ENCODE measurements around the gene DUOXA1.
"Not testable (repeated sequence)": the region's sequence is repeated elsewhere in the genome, so short reads cannot be mapped to it uniquely, and the experiment has no call there.

The DUOXA1 gene

GRCh38 chr15:45112143-45112590, 17.5 kb downstream of the DUOXA1 start:
- no peak for DNase-seq

GRCh38 chr15:45111390-45112142, 18.1 kb downstream of the DUOXA1 start:
- DNase-seq = no peak

GRCh38 chr15:45110256-45110820, 19.3 kb downstream of the DUOXA1 start:
- DNase-seq = no peak

- no peak for DNase-seq
Measured at GRCh38 chr15:45107941-45108630, 21.6 kb downstream of the DUOXA1 start.

- DNase-seq = no peak
Measured at GRCh38 chr15:45106002-45106790, 23.5 kb downstream of the DUOXA1 start.

GRCh38 chr15:45105586-45105985, 24.1 kb downstream of the DUOXA1 start:
- no peak for DNase-seq

GRCh38 chr15:45104170-45104569, 25.5 kb downstream of the DUOXA1 start:
- DNase-seq = not testable (repeated sequence)

- DNase-seq = no peak
Measured at GRCh38 chr15:45102226-45102625, 27.5 kb downstream of the DUOXA1 start.

- DNase-seq = no peak
Measured at GRCh38 chr15:45101749-45102148, 27.9 kb downstream of the DUOXA1 start.

GRCh38 chr15:45100884-45101625, 28.6 kb downstream of the DUOXA1 start:
- DNase-seq = no peak

GRCh38 chr15:45099549-45100165, 30.0 kb downstream of the DUOXA1 start:
- DNase-seq = no peak

GRCh38 chr15:45097466-45097865, 32.2 kb downstream of the DUOXA1 start:
- DNase-seq = no peak

GRCh38 chr15:45095661-45096060, 34.0 kb downstream of the DUOXA1 start:
- no peak for DNase-seq

GRCh38 chr15:45094358-45094730, 35.3 kb downstream of the DUOXA1 start:
- no peak for DNase-seq

- no peak for DNase-seq
Measured at GRCh38 chr15:45093622-45094357, 35.9 kb downstream of the DUOXA1 start.

GRCh38 chr15:45093013-45093412, 36.7 kb downstream of the DUOXA1 start:
- DNase-seq = no peak

GRCh38 chr15:45091576-45091975, 38.1 kb downstream of the DUOXA1 start:
- no peak for DNase-seq

GRCh38 chr15:45091161-45091560, 38.5 kb downstream of the DUOXA1 start:
- DNase-seq = no peak

GRCh38 chr15:45089712-45090373, 39.8 kb downstream of the DUOXA1 start:
- DNase-seq = no peak

- no peak for DNase-seq
Measured at GRCh38 chr15:45088801-45089711, 40.6 kb downstream of the DUOXA1 start.

Measured in NCI-H1105 treated with DMSO at 0.1 percent for 48 hours (cell line).